Measurements from ENCODE around the gene LZIC.
"Not testable (repeated sequence)": the region's sequence is repeated elsewhere in the genome, so short reads cannot be mapped to it uniquely, and the experiment has no call there.

The LZIC gene

GRCh38 chr1:9942939-9943788 lies at the start of gene LZIC, which contains the start of gene NMNAT1:
TSS of gene LZIC (minus strand) at chr1:9943391. CDS start at chr1:9936619, 6,772 bp downstream.
TSS of gene NMNAT1 (plus strand) at chr1:9943475. CDS start at chr1:9972074, 28,599 bp downstream.
- DNase-seq = peak; percentile 81

- no peak for DNase-seq
Observed at GRCh38 chr1:9992910-9993309, 49.7 kb upstream of the LZIC start.

- DNase-seq = no peak
Observed at GRCh38 chr1:9990944-9991343, 47.8 kb upstream of the LZIC start.

- no peak for DNase-seq
Observed at GRCh38 chr1:9989773-9990172, 46.6 kb upstream of the LZIC start.

GRCh38 chr1:9985001-9985400 lies 41.8 kb upstream of the LZIC start:
- DNase-seq = no peak

- no peak for DNase-seq
Observed at GRCh38 chr1:9984253-9984652, 41.1 kb upstream of the LZIC start.

- DNase-seq = no peak
Observed at GRCh38 chr1:9960706-9961562, 17.7 kb upstream of the LZIC start.

GRCh38 chr1:9960011-9960410 lies 16.8 kb upstream of the LZIC start:
- no peak for DNase-seq

GRCh38 chr1:9957726-9958125 lies 14.5 kb upstream of the LZIC start:
- DNase-seq = no peak

GRCh38 chr1:9946315-9946714 lies 3.1 kb upstream of the LZIC start:
- no peak for DNase-seq

- DNase-seq = no peak
Observed at GRCh38 chr1:9942399-9942938, 722 bp downstream of the LZIC start.

GRCh38 chr1:9929431-9930385 lies 13.5 kb downstream of the LZIC start:
- DNase-seq = no peak

- no peak for DNase-seq
Observed at GRCh38 chr1:9927259-9927658, 15.9 kb downstream of the LZIC start.

- no peak for DNase-seq
Observed at GRCh38 chr1:9922342-9922741, 20.8 kb downstream of the LZIC start.

GRCh38 chr1:9920606-9921005 lies 22.6 kb downstream of the LZIC start:
- DNase-seq = no peak

GRCh38 chr1:9917901-9918300 lies 25.3 kb downstream of the LZIC start:
- no peak for DNase-seq

GRCh38 chr1:9917495-9917894 lies 25.7 kb downstream of the LZIC start:
- not testable (repeated sequence) for DNase-seq

GRCh38 chr1:9916452-9916851 lies 26.7 kb downstream of the LZIC start:
- no peak for DNase-seq

- DNase-seq = no peak
Observed at GRCh38 chr1:9914610-9914937, 28.6 kb downstream of the LZIC start.

GRCh38 chr1:9912264-9912936 lies 30.8 kb downstream of the LZIC start:
- no peak for DNase-seq

- peak; percentile 100 for DNase-seq
Observed at GRCh38 chr1:9910423-9911178, 32.6 kb downstream of the LZIC start.

Data from activated CD4-positive, alpha-beta T cell treated with anti-CD3 and anti-CD28 coated beads for 1 hour (primary cell).